Pancreas (tissue), 10 donors: ENCODE measurements around the gene ZNF275. TPM values are rescaled to one million over a fixed set of nuclear protein-coding genes. Genes with fewer than 3 reads are reported as not detected.

Experiments
- ATAC-seq, 4 donors: fragments of 200-7000 bp; cut with Tn5 transposase; one replicate each; pipeline versions ENCODE4 v1.8.0 to v1.9.1; 2020; ENCODE audit warnings: mild to moderate bottlenecking in 4 of 4, moderate library complexity in 4 of 4
- DNase-seq, 6 donors: peaks; one replicate each; pipeline ENCODE4 v3.0.0-alpha.2; 2020
- FAIRE-seq: peaks from 2 replicates; lab custom pipeline; 2012; peaks lifted over from hg19 to GRCh38; lab: Jason Lieb, UNC
- H3K27ac ChIP-seq, 4 donors: fragments of 200-600 bp; sonication (generic); 1 replicate in 3 of 4; 2 replicates in 1 of 4; pipeline versions ENCODE4 v1.5.0 to v1.8.0; 2020
- H3K27me3 ChIP-seq, 4 donors: fragments of 200-600 bp; one replicate each; pipeline ENCODE4 v1.8.0; 2021
- H3K36me3 ChIP-seq, 3 donors: fragments of 200-600 bp; sonication (generic) in 1 of 3; one replicate each; pipeline versions ENCODE4 v1.5.0 to v1.8.0; 2020 to 2021
- H3K4me1 ChIP-seq, 3 donors: fragments of 200-600 bp; one replicate each; pipeline ENCODE4 v1.8.0; 2021
- H3K4me3 ChIP-seq, 4 donors: fragments of 200-600 bp; sonication (generic) in 2 of 4; one replicate each; pipeline versions ENCODE4 v1.5.0 to v1.8.0; 2020 to 2021
- H3K9me3 ChIP-seq, 4 donors: fragments of 200-600 bp; one replicate each; pipeline ENCODE4 v1.8.0; 2021
- WGBS, 2 donors: extraction: QIAGEN DNeasy Blood & Tissue Kit; methylation state at CpG; one replicate each; pipeline ENCODE4 v1.1.7; 2013; 5-methylcytosine and 5-hydroxymethylcytosine counted together
- intact Hi-C, 3 donors: fragments of 100-400 bp; cut with DNase I; formaldehyde crosslinking; loops; one replicate each; pipeline versions ENCODE4 v1.11.1 to v1.14.2; 2022
- polyA plus RNA-seq, 2 donors: library from polyadenylated mRNA; stranded (reverse); fragments of 200-250 nt; gene quantifications; one replicate each; pipeline ENCODE4 v1.2.3, GENCODE V29; 2013
- total RNA-seq, 6 donors: library from RNA; stranded (reverse); fragmentation: NEBNext Ultra II Directional in 4 of 6; extraction: Animal tissue kit (Norgen Biotek cat#: 25700) in 4 of 6; gene quantifications; one replicate each; pipeline versions ENCODE4 v1.2.1 to v1.2.4, GENCODE V29; 2021 to 2023
- TF ChIP-seq, protein P1 (sequence below), 4 donors: fragments of 200-600 bp; sonication (generic) in 3 of 4; IDR thresholded peaks; one replicate each; pipeline versions ENCODE4 v1.5.0 to v1.8.0; 2021; ENCODE audit warnings: antibody characterized with exemption in 4 of 4
- donor health status: healthy with polysubstance abuse.
- donor health status: DM: no; HTN: no; CAD: no; lungs with moderate emphysema.
- donor health status: DM: no; HTN: no; CAD: no.
- donor health status: control.
- donor health status: control.
- donor health status: Bipolar disorder and iron deficiency.
- donor health status: DM: yes; HTN: yes; CAD: no.
- donor health status: DM: no; HTN: no; CAD: no.
- donor health status: DM: no; HTN: no; CAD: no.
- donor health status: DM: yes; HTN: yes; CAD: no.

Gene ZNF275
- total and polyA plus RNA-seq, 8 donors, result 3.7 to 9.9 (median 6.3) TPM

DNA sequence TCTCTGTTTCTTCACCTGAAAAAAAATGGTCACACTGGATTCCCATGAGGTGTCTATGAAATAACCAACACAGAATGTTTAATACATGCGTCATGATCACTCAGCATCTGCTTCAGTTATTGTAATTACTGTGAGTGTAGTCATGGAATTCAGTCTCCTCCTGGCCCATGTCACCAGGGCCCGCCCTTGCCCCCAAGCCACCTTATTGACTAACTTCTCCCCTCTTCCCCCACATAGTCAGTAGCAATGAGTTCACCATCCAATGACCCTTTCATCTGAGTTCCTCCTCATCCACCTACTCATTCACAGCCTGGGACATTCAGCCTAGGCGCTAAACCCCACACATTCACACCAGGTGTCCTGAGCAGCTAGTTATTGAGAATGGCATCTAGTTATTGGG, 28.0 kb upstream of the ZNF275 start:
- Histone ChIP-seq H3K36me3 (no peaks in the 10 kb centered on the region), H3K27ac (no peak overlapping the region), H3K27me3 (peaks cover 0 to 10% (median 0%) of the 10 kb centered on the region in 4 donors), H3K4me1 (no peaks in the 10 kb centered on the region), H3K9me3 (no peaks in the 10 kb centered on the region), H3K4me3 (no peak overlapping the region)
- DNase-seq (no peak), FAIRE-seq (no peak), ATAC-seq (no peak)
- intact Hi-C loops, result no loop called here
- TF ChIP-seq, protein P1, sequence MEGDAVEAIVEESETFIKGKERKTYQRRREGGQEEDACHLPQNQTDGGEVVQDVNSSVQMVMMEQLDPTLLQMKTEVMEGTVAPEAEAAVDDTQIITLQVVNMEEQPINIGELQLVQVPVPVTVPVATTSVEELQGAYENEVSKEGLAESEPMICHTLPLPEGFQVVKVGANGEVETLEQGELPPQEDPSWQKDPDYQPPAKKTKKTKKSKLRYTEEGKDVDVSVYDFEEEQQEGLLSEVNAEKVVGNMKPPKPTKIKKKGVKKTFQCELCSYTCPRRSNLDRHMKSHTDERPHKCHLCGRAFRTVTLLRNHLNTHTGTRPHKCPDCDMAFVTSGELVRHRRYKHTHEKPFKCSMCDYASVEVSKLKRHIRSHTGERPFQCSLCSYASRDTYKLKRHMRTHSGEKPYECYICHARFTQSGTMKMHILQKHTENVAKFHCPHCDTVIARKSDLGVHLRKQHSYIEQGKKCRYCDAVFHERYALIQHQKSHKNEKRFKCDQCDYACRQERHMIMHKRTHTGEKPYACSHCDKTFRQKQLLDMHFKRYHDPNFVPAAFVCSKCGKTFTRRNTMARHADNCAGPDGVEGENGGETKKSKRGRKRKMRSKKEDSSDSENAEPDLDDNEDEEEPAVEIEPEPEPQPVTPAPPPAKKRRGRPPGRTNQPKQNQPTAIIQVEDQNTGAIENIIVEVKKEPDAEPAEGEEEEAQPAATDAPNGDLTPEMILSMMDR (IDR thresholded peaks at IDR 0.05), result no peak
- WGBS, 2 donors, result 84 to 96% methylated on average over 3 of the region's 3 CpGs

DNA sequence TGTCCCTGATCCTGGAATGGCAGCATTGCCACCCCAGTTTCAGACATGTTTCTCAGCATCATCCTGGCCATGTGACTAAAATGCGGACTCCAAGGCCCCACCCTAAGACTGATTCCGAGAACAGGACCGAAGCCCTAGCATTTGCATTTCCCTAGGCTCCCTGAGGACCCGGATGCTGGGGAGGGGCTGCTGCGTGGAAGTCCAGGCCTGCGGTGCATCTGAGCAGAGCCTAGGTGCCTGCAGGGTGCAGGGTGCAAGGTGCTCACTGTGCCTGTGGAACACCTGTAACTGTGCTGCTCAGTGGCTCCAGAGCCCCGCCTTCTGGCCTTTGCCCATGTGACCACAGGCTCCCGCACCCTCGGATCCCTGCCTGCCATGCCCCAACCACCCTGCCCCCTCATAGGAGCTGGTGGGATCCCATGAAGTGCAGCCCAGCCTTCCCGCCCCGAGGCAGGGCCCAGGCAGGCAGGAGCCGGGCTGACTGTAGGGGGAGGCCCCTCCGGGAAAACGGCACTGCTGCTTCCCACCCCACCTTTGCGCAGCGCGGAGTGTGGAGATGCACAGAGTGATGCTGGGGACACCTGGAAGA, 27.3 kb upstream of the ZNF275 start:
- FAIRE-seq (no peak), DNase-seq (peak in 1 of 6 donors; percentile 55), ATAC-seq (no peak)
- no peaks in the 10 kb centered on the region for H3K36me3 ChIP-seq
- no peaks in the 10 kb centered on the region for H3K9me3 ChIP-seq
- H3K27ac ChIP-seq, result no peak overlapping the region
- peaks cover 0 to 10% (median 0%) of the 10 kb centered on the region in 4 donors for H3K27me3 ChIP-seq
- no peak overlapping the region for H3K4me3 ChIP-seq
- intact Hi-C loops, result no loop called here
- TF ChIP-seq, protein P1 (IDR thresholded peaks at IDR 0.05), result no peak
- H3K4me1 ChIP-seq, result no peaks in the 10 kb centered on the region
- WGBS, 2 donors, result 74% methylated on average over 17 of the region's 17 CpGs

DNA sequence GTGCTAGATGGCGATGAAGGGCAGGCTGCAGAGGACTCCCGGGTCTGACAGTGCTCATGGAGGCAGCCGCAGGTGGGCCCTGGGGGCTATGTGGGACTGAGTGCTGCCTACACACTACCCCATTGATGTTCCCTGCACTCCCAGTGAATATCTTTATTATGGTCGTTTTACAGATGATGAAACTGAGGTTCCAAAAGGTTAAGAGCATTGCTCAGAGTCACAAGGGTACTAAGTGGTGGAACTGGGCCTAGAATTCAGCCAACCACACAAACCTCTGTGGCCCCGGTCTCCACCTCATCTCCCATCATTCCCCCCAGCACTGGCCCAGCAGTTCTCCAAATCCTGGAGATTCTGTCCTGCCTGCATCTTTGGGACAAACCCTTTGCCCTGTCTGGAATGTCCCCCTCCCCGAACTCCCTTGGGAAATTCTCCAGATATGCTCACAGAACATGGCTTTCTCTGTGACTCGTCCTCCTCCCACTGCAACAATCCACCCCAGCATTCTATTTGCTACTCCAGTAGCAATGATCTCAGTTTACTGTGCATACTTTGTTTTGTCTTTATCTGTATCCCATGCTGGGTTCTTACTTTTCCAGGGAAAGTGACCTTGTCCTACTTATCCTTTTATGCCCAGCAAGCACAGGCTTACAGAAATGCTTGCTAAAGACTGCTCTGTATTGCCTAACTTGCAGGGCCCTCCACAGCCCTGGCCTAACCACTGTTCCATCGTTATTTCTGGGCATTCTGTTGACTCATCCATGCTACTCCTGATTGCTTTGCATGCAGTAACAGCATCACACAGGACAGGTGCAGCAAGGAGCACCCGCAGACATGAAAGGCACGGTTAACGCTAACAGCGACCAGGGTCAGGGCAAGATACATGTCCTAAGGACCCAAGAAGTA, 26.4 kb upstream of the ZNF275 start:
- no peaks in the 10 kb centered on the region for H3K4me1 ChIP-seq
- no peak for FAIRE-seq
- H3K27ac ChIP-seq, result no peak overlapping the region
- TF ChIP-seq, protein P1 (IDR thresholded peaks at IDR 0.05), result no peak
- H3K36me3 ChIP-seq, result no peaks in the 10 kb centered on the region
- peaks cover 0 to 10% (median 0%) of the 10 kb centered on the region in 4 donors for H3K27me3 ChIP-seq
- 65 to 70% methylated on average over 12 of the region's 12 CpGs for WGBS, 2 donors
- H3K9me3 ChIP-seq, result no peaks in the 10 kb centered on the region
- intact Hi-C loops, result no loop called here
- no peak overlapping the region for H3K4me3 ChIP-seq
- no peak for ATAC-seq
- DNase-seq, result no peak

DNA sequence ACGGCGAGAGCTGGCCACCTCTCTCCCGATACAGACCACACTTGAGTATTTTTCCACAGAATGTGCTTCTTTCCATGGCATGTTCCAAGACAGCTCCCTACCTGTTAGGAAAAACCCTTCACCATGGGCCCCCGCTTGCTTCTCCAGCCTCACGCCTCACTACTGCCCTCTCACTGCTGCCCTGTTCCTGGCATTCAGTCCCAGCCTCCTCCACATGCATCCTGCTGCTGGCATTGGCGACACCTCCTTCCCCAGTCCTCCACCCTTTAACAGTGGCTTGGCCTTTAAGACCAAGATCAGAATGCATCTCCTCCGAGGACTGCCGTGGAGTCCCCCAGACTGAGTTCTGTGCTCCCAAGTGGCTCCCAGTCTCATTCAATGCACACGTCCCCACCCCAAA, 23.1 kb upstream of the ZNF275 start:
- 76 to 86% methylated on average over 9 of the region's 9 CpGs for WGBS, 2 donors
- Histone ChIP-seq H3K9me3 (no peaks in the 10 kb centered on the region), H3K27ac (no peak overlapping the region), H3K4me1 (no peaks in the 10 kb centered on the region), H3K27me3 (no peaks in the 10 kb centered on the region), H3K4me3 (no peak overlapping the region), H3K36me3 (no peaks in the 10 kb centered on the region)
- intact Hi-C loops, result no loop called here
- ATAC-seq, result no peak
- TF ChIP-seq, protein P1 (IDR thresholded peaks at IDR 0.05), result no peak
- no peak for FAIRE-seq
- DNase-seq, result no peak
